Activated CD8-positive, alpha-beta memory T cell treated with anti-CD3 and anti-CD28 coated beads for 24 hours (primary cell): ENCODE results near the gene MALSU1.

Experiments used
- DNase-seq: peaks from one replicate; pipeline ENCODE4 v3.0.0-alpha.2; 2020

Gene MALSU1

GRCh38 chr7:23298885-23299769 lies at the start of gene MALSU1:
Gene MALSU1, plus strand, starts transcription at chr7:23299339. Its CDS starts 14 bp downstream, at chr7:23299353.
- DNase-seq = peak; percentile 98

GRCh38 chr7:23249486-23249885 lies 49.7 kb upstream of the MALSU1 start:
- no peak for DNase-seq

GRCh38 chr7:23254051-23254681 lies 45.0 kb upstream of the MALSU1 start:
- DNase-seq = no peak

- DNase-seq = no peak
Observed at GRCh38 chr7:23256731-23257130, 42.4 kb upstream of the MALSU1 start.

GRCh38 chr7:23260371-23260770 lies 38.8 kb upstream of the MALSU1 start:
- DNase-seq = no peak

GRCh38 chr7:23261843-23262452 lies 37.2 kb upstream of the MALSU1 start:
- DNase-seq = peak; percentile 74

GRCh38 chr7:23264916-23265458 lies 34.2 kb upstream of the MALSU1 start:
- DNase-seq = no peak

- no peak for DNase-seq
Observed at GRCh38 chr7:23266918-23267317, 32.2 kb upstream of the MALSU1 start.

GRCh38 chr7:23267357-23267756 lies 31.8 kb upstream of the MALSU1 start:
- DNase-seq = no peak

GRCh38 chr7:23268167-23268566 lies 31.0 kb upstream of the MALSU1 start:
- DNase-seq = no peak

- no peak for DNase-seq
Observed at GRCh38 chr7:23268746-23269145, 30.4 kb upstream of the MALSU1 start.

GRCh38 chr7:23272275-23272674 lies 26.9 kb upstream of the MALSU1 start:
- DNase-seq = no peak

GRCh38 chr7:23273141-23273599 lies 26.0 kb upstream of the MALSU1 start:
- peak; percentile 95 for DNase-seq

- no peak for DNase-seq
Observed at GRCh38 chr7:23275912-23276311, 23.2 kb upstream of the MALSU1 start.

GRCh38 chr7:23276376-23276775 lies 22.8 kb upstream of the MALSU1 start:
- no peak for DNase-seq

- DNase-seq = no peak
Observed at GRCh38 chr7:23276947-23277346, 22.2 kb upstream of the MALSU1 start.

GRCh38 chr7:23277359-23277989 lies 21.7 kb upstream of the MALSU1 start:
- DNase-seq = no peak

GRCh38 chr7:23279819-23280525 lies 19.2 kb upstream of the MALSU1 start:
- no peak for DNase-seq

- no peak for DNase-seq
Observed at GRCh38 chr7:23283086-23283485, 16.1 kb upstream of the MALSU1 start.

GRCh38 chr7:23284871-23285270 lies 14.3 kb upstream of the MALSU1 start:
- no peak for DNase-seq

GRCh38 chr7:23285657-23286646 lies 13.2 kb upstream of the MALSU1 start:
- no peak for DNase-seq
